GM19023 (cell line): ENCODE results near the gene AK3.
A peak's percentile ranks its signal among the peaks of the same experiment; 100 is the strongest.

Experiments
- ATAC-seq: cut with Tn5 transposase; IDR thresholded peaks from one replicate; pipeline ENCODE4 v1.9.1; 2021; ENCODE audit warnings: mild to moderate bottlenecking, moderate library complexity; ENCODE audit not compliant: unreplicated experiment

AK3 gene

GRCh38 chr9:4750023-4750673, 9.1 kb upstream of the AK3 start:
- ATAC-seq: no peak

DNA sequence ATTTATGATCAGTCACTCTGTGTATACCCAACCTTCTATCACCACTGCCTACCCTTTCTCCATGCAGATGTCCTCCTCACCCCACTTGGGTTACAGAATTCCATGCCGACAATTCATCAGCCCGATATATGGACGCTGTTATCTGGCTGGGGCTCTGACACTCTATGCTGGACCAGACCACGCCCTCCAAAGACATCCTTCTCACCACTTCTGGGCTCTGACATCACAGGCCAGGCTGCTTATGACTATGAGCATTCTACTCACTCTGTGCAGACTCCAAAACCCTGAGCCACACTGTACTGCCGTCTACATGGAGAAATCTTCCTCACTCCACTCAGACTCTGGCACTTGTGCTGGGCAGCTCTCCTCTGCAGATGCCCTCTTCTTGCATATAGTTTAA, 7.6 kb upstream of the AK3 start:
- no peak for ATAC-seq

DNA sequence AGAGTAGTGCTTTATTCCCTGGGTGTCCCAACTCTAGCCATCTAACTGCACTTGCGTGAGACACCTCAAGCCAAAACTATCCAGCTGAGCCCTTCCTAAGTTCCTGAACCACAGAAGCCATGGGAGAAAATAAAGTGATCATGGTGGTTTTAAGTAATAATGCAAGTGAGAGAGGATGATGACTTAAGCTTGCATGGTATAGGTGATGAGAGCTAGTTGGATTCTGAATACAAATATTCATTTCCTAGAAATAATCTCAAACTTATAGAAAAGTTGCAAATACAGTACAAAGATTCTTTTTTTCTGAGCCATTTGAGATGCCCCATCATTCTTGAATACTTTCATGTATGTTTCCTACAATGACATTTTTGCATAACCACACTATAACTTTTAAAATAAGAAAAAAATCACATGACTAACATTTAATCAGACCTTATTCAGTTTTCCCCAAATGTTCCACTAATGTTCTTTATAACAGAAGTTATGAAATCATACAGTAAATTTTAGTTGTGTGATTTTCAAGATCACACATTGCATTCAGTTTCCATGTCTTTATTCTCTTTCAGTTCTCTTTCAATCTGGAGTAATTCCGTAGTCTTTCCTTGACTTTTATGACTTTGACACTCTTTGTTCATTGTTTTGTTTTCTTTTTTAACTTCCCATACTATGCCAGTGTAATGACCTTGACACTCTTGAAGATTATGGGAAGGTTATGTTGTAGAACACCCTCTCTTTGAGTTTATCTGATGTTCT, 5.5 kb upstream of the AK3 start:
- ATAC-seq: no peak

DNA sequence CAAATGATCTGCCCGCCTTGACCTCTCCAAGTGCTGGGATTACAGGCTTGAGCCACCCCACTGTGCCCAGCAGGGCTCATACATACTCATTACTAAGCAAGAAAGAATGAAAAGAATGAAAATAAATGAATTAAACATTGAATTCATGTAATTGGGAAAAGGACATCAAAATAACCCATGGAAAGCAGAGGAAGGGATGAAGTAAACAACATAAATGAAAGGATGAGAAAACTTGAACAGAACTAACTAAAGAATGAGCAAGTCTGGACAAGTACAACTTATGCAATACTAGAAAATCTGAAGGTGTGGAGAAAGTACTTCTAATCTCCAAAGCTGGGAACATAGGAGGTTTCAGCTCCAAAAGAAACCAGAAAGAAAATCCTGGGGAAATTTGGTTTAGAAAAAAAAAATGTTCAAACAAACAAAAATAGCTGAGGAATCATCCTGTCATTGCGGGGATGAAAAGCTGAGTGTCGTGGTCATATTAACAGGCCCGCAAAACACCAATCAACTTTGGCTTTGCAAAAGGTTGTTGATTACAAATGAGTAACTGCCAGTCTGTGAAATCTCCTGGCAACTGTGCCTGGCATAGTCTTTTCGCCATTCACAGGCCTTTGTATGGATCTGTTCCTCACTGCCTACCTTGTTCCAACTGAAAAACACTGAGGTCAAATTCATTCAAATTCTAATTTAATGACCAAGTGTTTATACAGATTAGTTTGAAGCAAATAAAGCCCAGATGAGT, 2.3 kb upstream of the AK3 start:
- no peak for ATAC-seq

DNA sequence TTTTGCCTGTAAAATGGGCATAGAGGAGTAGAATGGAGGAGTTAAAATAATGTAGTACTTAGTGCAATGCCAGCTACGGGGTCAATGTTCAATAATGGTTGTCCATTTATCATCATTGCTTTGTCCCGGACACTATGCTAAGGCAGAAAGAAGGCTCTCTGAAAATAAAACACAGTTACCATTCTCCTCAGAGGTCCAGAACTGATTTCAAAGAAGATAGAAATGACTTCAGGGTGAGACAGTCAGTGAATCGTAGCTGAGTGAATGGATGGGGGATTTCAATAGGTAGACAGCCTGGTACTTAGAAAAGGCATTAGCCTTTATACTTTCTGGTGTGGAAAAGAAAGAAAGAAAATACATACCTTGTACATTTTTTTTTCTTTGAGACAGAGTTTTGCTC, 1.2 kb upstream of the AK3 start:
- no peak for ATAC-seq

DNA sequence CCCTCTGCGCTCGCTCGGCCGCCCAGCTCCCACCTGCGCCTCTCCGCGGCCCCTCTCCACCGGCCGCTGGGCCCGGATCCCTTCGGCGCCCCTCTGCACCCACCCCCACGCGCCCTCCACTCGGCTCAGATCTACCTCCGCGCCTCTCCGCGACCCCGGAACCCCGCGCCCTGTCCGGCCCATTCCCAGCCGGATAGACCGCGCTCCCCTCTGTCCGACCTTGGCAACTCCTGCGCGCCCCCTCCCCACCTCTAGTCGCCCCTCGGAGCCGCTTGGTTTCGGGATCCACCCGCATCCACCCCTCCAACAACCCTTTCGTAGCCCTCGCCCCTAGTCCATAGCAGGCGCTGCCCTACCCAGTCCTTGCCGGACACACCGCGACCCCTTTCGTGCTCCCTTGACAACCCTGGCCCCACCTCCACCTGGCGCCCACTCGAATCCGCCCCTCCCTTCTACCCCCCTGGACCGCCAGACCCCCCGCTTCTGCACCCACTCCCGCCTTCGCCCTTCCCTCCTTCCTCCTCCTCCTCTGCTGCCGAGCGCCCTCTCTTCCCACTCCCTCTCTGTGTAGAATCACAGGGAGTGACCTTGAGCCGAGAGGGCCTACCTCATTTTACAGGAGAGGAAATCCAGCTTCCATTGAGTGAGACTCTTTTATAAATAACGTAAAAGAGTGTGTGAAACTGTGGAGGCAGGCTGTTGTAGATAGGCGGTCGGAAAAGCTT, 525 bp upstream of the AK3 start:
- peak; percentile 6 for ATAC-seq

DNA sequence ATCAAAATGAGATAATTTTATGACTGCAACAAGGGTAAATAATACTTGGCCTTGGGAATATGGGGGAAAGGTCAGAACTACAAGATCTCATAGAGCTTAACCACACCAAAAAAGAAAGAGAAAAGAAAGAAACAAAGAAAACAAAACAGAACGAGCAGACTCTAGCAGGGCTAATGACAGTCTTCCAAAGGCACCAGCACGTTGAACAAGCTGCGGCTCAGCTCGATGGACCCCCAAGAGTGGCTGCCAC, 689 bp downstream of the AK3 start:
- no peak for ATAC-seq

- no peak for ATAC-seq
Measured at GRCh38 chr9:4739587-4740387, 1.2 kb downstream of the AK3 start.

- no peak for ATAC-seq
Measured at GRCh38 chr9:4738866-4739586, 2.0 kb downstream of the AK3 start.

GRCh38 chr9:4734150-4734549, 6.9 kb downstream of the AK3 start:
- no peak for ATAC-seq

DNA sequence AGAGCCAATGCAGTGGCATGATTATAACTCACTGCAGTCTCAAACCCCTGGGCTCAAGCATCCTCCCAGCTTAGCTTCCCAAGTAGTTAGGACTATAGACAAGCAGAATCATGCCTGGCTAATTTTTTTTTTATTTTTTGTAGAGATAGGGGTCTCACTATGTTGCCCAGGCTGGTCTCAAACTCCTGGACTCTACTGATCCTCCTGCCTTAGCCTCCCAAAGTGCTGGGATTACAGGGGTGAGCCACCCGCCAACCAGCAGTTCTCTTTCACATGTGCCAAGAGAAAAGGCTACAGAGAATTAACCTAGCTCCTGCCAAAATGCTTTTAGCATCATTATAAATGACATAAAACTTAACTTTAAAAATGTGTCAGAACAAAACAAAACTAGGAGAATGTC, 8.1 kb downstream of the AK3 start:
- ATAC-seq: no peak

- ATAC-seq: no peak
Measured at GRCh38 chr9:4727593-4727992, 13.4 kb downstream of the AK3 start.

- no peak for ATAC-seq
Measured at GRCh38 chr9:4725706-4726442, 15.1 kb downstream of the AK3 start.

- ATAC-seq: no peak
Measured at GRCh38 chr9:4721736-4722135, 19.3 kb downstream of the AK3 start.

DNA sequence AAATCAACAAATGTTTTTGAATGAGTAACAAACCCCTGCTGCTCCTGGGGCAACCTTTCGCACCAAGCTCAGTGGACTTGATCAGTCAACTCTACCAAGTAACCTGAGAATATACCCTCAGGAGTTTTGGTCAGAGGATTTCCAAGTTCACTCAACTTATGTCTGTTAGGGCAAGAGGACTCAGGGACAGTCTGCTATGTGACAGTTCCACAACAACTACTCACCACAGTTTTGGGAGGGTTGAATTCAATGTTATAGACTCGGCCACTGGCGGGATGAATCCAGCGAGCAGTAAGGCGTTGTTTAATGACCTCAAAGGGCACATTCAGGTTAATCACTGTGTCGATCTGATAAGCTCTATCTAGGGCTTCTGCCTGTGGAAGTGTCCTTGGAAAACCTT, 22.1 kb downstream of the AK3 start:
- ATAC-seq: no peak

- no peak for ATAC-seq
Measured at GRCh38 chr9:4717815-4718214, 23.2 kb downstream of the AK3 start.

- no peak for ATAC-seq
Measured at GRCh38 chr9:4716163-4716562, 24.8 kb downstream of the AK3 start.

DNA sequence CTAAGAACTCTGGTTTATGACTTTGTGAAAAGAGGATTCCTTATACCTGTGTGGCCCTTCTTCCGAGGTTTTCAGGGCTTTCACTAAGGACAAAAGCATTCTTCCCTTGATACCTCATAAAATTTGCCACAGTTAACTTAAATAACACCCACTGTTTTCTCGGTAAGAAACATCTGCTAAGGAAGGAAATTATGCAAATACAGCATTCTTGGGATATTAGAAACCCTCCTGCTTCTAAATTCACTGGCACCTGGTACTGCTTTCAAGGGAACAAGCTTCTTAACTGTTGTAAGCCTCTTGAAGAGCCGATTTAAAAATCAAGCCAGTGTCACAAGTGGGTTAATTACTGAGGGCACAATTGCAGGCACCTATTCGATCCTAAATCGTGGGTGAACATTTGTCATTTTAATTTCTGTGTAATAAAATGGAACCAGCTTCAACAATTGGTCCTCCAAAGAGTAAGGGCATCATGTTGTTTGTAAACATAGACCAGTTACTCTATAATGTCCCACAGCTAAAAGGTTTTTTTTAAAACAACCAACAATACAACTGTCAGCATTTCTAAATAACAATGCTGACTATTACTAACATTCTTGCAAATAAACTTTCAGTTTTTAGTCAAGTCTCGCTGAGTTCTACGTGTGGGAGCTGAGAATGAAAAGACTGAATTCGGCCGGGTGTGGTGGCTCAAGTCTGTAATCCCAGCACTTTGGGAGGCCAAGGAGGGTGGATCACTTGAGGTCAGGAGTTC, 26.6 kb downstream of the AK3 start:
- ATAC-seq: no peak

DNA sequence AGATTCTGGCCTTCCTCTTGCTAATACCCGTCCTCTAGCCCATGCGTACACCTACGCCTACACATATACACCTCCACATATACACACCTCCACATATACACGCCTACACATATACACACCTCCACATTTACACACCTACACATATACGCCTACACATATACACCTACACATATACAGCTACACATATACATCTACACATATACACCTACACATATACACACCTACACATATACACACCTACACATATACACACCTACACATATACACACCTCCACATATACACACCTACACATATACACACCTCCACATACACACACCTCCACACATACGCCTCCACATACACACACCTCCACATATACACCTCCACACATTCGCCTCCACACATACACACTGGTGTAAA, 27.2 kb downstream of the AK3 start:
- no peak for ATAC-seq
